NB4 (cell line): ENCODE data around the gene BMF.

Experiments
- MYC ChIP-seq: IDR thresholded peaks from 2 replicates; pipeline ENCODE4 v1.6.1; 2011; ENCODE audit warnings: low read depth, low read length
- POLR2A ChIP-seq: IDR thresholded peaks from 2 replicates; pipeline ENCODE4 v1.6.1; 2011; ENCODE audit warnings: mild to moderate bottlenecking; ENCODE audit not compliant: insufficient read length; ENCODE audit errors: extremely low read depth
- TF ChIP-seq, protein P1 (sequence below): IDR thresholded peaks from one replicate; pipeline ENCODE4 v1.5.1; 2012; ENCODE audit warnings: low read depth, low read length
- TF ChIP-seq, protein P2 (sequence below): IDR thresholded peaks from 2 replicates; pipeline ENCODE4 v1.6.1; 2011; ENCODE audit warnings: low read depth, low read length

DNA sequence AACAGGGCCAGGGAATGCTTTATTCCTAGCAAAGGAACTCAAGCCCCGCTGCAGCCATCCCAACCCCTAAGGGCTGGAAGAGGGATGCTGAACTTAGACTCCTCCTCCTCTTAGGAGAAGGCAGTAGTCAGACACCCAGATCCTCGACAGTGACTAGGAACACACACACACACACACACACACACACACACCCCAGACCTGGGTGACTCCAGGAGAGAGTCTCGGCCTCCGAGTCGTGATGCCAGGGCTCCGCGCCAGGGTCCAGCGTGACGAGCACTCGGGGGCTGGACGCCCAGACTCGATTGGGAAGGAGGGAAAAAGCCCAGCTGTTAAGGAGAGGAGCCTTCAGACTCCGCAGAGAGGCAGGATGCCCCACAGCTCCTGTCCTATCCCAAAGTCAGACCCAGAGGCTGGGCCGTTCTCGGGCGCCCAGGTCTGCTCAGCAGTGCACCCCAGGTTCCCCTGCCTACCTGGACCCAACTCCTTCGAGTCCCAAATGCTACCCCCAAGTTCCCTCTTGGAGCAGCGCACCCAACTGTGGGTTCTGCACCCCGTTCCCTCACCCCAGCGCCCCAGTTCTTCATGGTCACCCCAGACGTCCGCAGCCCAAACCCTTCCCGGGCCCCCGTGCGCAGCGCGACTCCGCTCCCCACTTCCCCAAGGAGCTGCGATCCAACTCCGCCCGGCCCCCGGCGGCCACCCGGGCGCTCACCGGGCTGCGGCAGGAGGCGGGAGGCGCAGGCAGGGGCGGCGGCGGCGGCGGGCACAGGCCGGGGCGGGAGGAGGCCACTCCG lies 421 bp downstream of the BMF start:
- TF ChIP-seq, protein P1, sequence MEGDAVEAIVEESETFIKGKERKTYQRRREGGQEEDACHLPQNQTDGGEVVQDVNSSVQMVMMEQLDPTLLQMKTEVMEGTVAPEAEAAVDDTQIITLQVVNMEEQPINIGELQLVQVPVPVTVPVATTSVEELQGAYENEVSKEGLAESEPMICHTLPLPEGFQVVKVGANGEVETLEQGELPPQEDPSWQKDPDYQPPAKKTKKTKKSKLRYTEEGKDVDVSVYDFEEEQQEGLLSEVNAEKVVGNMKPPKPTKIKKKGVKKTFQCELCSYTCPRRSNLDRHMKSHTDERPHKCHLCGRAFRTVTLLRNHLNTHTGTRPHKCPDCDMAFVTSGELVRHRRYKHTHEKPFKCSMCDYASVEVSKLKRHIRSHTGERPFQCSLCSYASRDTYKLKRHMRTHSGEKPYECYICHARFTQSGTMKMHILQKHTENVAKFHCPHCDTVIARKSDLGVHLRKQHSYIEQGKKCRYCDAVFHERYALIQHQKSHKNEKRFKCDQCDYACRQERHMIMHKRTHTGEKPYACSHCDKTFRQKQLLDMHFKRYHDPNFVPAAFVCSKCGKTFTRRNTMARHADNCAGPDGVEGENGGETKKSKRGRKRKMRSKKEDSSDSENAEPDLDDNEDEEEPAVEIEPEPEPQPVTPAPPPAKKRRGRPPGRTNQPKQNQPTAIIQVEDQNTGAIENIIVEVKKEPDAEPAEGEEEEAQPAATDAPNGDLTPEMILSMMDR: no peak
- TF ChIP-seq POLR2A (no peak), MYC (no peak)
- TF ChIP-seq, protein P2, sequence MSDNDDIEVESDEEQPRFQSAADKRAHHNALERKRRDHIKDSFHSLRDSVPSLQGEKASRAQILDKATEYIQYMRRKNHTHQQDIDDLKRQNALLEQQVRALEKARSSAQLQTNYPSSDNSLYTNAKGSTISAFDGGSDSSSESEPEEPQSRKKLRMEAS: no peak
